ENCODE data around the gene KRT35.
"Not testable (repeated sequence)": the region's sequence is repeated elsewhere in the genome, so short reads cannot be mapped to it uniquely, and the experiment has no call there.

Gene KRT35

DNA sequence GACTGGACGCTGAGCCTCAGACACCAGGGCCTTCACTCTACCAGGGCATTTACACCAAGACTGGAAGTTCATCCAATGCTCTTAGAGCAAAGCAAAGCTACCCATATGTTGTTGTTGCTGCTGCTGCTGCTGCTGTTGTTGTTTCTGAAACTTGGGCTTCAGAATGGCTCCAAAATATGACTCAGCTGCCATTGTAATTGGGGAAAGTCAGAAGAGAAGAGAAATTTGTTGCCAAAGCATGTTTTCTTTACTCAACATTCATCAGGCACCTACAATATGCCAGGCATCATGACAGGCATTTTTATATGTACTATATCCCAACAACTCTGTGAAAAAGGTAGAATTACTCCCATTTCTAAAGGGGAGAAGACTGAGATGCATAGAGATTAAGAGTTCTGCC is 25.7 kb downstream of the KRT35 start:
- no peak for DNase-seq (ENCODE audit: low read depth)

DNA sequence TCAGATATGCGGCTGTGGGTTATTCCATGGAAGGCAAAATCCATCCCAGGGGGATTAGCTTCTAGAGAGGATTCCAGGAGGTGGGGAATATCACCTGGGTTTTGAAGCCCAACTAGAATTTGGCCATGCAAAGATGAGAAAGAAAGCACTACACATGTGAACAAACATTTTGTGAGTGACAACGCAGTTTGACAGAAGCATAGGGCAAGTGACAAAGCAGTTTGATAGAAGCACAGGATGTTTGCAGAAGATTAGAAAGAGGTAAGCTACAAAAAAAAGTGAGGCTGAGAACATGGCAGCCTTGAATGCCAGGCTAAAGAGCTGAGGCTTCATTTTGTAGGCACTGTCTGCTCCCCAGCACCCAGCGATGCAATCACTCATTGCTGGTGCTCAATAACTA is 27.9 kb downstream of the KRT35 start:
- no peak for DNase-seq (ENCODE audit: low read depth)

DNA sequence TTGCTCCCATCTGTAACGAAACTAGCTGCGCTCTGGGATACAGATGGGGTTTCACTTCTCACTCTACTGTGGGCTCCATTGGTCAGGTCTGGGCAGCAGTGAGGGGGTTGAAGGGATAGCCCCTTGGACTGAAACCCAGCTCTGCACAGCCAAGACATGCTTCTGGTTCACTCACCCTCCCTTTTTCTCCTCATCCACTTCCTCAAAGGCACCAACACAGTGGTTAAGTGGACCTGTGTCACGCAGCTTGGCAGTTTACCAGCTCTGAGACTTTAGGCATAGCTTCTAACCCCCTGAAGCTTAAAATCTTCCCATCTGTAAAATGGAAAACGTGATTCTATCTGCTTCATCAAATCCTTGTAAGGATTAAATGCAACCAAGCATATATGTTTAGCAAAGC is 28.7 kb downstream of the KRT35 start:
- no peak for DNase-seq (ENCODE audit: low read depth)

DNA sequence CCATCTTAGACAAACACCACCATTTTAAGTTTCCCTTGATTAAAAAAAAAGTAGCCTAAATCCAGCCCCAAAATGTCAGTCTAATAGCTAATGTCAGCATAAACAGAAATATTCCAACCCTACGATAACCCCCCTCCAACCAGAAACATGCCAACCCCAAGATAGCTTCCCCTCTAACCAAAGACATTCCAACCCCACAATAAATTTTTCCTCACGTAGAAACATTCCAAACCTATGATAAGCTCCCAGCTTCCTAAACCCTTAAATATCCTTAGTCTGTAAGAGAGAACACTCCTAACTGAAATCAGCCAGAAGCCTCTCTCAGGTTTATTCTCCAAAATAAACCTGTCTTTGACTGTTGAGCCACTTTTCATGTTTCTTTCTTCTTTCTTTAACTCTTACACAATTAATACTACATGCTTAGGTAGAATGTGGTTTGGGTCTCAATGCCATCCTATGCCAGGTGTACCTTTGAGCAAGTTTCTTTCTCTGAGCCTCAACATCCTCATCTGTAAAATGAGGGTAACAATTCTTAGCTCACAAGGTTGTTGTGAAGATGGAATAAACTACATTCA is 29.7 kb downstream of the KRT35 start:
- no peak for DNase-seq (ENCODE audit: low read depth)

DNA sequence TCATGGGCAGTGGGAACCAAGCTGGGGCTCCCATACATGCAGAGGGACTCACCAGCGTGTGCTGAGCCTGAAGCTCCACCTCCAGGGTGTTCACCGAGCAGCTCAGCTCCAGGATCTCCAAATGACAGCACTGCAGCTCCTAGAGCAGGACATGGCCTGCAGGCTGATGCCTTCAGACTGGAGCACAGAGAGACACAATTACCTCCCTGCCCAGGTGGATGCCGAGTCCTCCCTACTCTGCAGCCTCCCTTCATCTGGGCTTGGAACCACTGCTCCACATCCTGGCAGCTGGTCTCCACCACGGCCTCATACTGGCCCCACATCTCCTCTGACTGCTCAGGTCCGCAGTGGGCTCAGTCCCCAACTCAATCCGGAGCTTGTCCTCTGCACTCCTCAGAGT is 31.9 kb downstream of the KRT35 start:
- DNase-seq (ENCODE audit: low read depth): no peak

DNA sequence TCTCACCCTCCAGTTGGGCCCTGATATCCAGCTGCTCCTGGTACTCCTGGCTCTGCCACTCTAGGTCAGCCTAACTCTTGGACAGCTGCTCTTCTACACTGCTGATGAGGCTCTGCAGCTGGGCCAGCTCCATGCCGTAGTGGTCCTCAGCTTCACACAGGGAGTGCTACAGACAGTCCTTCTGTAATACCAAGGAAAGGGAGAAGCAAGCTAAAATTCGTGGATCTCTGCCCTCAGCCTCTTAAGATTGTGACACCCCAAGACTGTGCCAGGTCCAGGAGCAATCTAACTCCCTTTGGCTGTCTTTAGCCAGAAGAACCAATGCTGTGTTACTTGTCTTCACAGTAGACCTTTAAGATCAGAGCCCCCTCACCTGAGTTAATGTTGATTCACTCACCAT is 32.4 kb downstream of the KRT35 start:
- no peak for DNase-seq (ENCODE audit: low read depth)

DNA sequence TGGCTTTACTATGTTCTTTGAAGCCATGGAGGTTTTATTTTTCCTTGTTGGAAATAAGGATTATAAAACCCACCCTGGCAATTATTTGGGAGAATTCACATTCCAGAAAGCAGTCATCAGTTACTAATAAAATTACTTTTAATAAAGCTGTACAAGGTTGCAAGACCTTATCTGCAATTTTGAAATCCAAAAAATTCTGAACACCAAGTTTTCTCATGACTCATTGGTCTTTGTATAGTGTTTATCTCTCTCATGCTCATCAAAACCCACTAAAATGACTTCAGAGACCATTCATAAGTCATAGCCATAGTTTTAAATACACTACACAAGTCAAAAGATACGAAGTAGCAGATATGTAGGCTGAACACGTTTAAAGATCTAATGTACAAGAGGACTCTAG is 34.1 kb downstream of the KRT35 start:
- DNase-seq (ENCODE audit: low read depth): no peak

DNA sequence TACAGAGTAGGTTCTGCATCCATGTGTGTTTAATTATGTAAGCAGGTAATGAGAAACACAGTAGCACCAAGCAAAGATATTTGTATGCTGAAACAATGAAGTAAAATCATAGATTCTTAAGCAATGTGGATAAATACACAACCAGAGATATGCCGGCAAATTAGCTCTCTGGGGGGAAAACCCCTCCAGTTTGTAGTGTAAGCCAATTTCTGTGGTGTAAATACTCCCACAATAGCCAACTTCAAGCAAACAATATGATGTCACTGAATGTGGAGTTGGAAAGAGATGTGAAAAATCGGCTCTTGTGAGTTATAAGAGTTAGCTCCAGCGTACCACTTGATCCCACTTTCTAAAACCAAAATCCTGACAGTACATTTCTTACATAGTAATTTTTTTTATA is 36.3 kb downstream of the KRT35 start:
- no peak for DNase-seq (ENCODE audit: low read depth)

DNA sequence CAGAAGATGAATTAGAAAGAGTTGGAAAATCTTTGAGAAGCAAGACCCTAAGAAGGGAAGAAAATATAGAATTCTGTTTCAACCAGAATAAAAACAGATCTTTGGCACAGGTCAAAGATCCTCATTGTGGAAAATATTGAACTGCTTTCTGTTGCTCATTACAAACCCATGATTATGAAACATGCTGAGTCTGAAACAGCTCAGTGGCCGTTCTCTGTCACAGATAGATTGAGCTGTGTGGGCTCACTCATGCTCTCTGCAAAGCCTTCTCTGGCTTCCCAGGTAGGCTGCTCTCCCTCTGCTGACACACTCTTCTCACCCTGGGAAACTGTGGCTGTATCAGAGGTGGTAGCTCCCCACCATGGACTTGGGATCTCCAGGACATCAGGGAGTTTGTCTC is 36.8 kb downstream of the KRT35 start:
- no peak for DNase-seq (ENCODE audit: low read depth)

DNA sequence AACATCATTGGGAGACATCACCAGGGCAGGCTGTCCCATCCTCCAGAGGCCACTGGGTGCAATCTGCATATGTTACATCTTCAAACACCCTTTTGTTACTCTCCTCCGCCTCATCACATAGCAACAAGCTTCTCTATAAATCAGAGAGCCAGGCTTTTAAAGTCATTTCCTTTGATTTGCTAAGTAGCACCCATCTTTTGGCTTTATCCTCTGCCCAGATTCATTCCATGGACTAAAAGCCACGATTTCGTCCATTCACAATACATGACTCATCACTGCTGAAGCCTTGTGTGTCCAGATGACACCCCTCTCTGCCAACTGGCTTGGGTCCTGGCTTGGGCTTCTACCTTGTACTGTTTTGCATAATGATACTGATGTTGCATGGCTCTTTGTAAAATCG is 38.2 kb downstream of the KRT35 start:
- no peak for DNase-seq (ENCODE audit: low read depth)

DNA sequence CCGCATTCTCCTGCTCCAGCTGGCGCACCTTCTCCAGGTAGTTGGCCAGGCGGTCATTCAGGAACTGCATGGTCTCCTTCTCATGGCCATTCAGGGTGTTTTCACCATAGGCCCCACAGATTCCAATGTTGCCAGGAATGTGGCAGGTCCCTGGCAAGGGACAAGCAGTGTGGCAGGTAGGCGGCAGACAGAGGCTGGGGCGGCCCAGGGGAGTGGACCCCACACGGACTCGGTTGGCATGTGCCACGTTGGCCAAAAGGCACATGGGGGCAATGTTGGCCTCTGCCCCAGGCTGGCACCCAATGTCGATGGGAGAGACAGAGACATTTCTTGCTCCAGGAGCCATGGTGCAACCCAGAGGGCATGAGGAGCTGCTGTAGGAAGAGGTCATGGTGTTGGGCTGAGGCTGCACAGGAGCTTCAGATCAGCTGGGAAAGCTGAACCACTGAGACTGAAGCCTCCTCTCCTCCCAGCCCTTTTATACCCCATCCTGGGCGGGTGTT is 40.4 kb downstream of the KRT35 start, which contains the start of gene KRT38:
Gene KRT38, minus strand, starts transcription at position 453 of the 503 bp plus-strand sequence. Its CDS starts 62 bp downstream, at position 391.
- DNase-seq (ENCODE audit: low read depth): no peak

DNA sequence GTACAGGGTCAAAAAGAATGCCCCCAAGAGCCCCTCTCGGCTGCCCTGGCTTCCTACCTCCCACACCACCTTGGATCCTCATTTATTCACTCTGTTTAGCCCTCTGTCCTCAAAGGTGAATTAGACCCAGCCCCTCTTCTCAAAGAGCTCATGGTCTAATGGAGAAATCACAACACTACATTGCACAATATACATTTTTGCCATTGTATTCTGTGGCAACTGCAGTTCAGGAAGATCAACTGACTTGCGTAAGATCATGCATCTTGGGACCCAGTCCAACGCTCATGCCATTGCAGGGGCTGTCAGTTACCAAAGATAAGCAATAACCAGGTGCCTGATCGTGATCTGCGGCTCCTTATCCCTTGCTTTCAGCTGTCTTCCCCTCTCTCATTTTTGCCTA is 41.6 kb downstream of the KRT35 start:
- no peak for DNase-seq (ENCODE audit: low read depth)

DNA sequence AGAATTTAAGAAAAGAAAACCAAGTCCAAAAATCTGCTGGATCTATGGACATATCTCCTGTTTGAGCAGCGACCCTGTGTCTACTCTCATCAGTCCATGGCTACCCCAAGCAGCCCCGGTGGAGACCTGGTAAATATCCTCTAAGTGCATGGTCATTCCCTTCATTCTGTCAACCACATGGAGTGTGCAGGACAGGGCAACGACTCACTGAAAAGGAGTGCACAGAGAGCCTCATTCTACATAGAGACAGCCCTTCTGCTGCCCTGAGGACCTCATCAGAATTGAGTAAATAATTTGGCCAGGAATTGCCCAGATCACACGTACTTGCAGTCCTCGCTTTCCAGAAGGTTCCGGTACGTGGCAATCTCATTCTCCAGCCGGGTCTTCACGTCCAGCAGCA is 43.2 kb downstream of the KRT35 start:
- no peak for DNase-seq (ENCODE audit: low read depth)

DNA sequence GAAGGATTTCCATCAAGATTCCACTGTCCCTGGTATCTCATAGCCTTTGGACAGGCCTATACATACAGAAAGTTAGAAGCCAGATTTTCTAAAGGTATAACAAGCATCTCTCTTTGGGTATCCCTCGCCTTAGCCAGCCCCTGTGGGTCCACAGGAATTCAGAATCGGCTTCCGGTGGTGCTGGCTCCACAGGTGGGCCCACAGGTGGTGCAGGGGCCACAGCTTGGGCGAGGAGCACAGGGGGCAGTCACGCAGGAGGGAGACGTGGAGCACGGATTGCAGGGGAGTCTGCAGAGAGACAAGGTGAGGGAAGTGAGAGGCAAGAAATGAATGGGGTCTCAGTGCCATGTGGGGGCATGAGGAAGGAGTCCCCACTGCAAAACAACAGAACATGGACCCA is 43.7 kb downstream of the KRT35 start:
- DNase-seq (ENCODE audit: low read depth): no peak

DNA sequence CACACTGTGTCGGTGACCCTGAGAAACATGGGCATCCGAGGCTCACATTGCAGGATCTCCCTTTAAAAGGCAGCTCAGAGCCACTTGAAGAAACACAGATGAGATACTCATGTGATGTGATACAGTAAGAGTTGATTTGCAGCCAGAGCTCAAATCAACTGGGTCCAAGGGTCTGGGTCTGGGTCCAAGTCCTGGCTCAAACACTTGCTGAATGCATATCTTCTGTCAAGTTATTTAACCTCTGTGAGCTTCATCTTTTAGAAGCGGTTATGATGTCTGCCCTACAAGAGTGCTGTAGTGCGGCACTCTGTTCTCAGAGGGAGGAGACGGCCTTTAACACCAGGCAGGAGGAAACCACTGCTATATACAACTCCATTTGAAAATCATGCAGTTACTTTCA is 46.5 kb downstream of the KRT35 start:
- DNase-seq (ENCODE audit: low read depth): no peak

DNA sequence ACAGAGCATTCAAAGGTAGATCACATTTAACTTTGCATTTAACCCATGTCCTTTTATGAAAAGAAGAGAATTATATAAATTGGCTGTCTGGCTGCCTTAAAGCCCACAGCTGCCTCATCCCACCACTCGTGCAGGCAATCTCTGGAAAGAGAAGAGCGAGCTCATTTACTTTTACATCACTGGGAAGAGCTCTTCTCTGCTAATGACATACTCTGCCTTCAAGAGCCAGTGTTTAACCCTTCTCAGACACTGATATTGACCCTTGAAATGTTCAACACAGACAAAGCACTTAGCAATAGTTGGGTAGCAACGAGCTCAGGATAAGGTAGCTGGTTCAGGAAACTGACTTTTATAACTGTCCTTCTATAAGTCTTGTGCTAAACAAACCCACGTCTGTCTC is 46.9 kb downstream of the KRT35 start:
- DNase-seq (ENCODE audit: low read depth): no peak

DNA sequence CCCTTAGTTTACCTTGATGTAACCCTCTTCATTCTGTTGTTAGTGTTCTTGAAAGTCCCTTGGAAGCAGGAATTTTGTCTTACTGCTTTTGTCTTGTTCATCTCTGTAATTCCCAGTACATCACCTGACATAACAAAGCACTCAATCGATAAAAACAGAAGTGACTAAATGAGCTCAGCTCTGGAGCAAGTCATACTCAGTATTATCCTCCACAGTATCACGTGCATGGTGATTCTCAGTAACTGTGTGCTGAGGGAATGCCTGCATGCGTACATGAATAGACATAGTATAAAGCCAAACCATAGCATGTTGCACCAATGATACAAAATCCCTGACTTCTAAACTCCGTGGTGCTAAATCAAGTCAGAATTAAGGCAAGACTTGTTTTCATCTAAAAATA is 47.4 kb downstream of the KRT35 start:
- no peak for DNase-seq (ENCODE audit: low read depth)

DNA sequence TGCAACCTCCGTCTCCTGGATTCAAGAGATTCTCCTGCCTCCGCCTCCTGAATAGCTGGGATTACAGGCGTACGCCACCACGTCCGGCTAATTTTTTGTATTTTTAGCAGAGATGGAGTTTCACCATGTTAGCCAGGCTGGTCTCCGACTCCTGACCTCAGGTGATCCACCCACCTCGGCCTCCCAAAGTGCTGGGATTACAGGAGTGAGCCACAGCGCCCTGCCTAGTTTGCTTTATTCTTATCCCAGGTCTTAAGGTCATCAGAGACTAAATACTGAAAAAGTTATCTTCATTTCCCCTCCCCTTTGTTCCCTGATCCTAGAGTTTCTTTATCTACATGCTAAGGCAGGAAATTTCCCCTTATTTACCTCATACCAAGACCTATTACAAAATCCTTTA is 50.6 kb downstream of the KRT35 start:
- not testable (repeated sequence) for DNase-seq (ENCODE audit: low read depth)

DNA sequence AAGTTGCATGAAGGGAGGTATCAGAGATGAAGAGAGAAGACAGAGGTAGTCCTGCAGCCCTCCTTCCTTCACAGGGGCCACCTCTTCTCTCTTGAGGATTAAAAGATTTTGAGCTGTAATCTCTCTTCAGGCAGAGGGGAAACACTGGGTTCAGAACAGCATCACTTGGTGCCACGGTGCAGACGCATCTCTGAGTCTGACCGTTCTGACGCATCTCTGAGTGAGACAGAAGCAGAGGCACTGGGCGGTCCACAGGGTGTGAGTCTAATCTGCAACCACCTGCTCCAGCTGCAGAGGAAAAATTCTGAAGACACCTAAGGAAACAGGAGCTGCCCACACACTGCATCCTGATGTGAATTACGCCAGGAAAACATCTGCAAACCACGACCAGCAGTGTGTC is 51.3 kb downstream of the KRT35 start:
- DNase-seq (ENCODE audit: low read depth): no peak

DNA sequence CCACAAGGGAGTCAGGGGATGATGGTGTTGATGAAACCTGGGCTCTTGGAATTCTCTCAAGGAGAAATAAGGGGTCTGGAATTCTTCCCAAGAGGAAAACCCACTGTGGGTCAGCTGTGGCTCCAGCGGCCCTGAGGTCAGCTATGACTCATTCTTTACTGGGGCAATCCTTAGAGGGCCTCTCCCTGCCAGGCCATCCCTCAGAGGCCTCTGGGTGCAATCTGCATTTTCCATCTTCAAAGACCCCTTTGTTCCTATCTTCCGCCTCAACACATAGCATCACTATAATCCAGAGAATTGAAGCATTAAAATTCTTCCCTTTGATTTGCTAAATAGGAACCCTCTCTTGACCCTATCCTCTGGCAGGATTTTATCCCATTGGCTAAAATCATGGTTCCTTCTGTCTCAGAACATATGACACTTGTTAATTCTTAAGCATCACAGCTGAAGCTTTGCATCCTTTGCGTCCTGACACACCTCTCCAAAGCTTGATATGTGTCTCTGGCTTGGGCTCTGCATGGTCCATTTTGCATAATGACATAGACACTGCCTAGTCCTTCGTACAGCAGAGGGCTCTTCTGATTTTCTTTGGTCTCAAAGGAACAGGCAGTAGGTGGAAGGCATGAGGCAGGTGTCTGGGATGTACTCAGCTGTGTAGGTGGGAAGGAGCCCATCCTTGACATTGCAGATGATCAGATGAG is 52.2 kb downstream of the KRT35 start:
- DNase-seq (ENCODE audit: low read depth): no peak

All from T follicular helper cell (primary cell).